Thoracic aorta (tissue), 2 donors: Measurements from ENCODE around the gene CCDC167. TPM values are rescaled to one million over a fixed set of nuclear protein-coding genes. Genes with fewer than 3 reads are reported as not detected.

Source experiments
- ATAC-seq: fragments of 150-250 bp; one replicate; pipeline ENCODE4 v1.8.0; 2017; ENCODE audit warnings: low read depth; ENCODE audit not compliant: insufficient number of reproducible peaks, low FRiP score
- DNase-seq: peaks from one replicate; pipeline ENCODE4 v3.0.0-alpha.2; 2020; ENCODE audit warnings: low spot score
- H3K27ac ChIP-seq, 2 donors: fragments of 200-600 bp; sonication (generic); 1 replicate in 1 of 2; 2 replicates in 1 of 2; pipeline ENCODE4 v1.5.1; 2016; ENCODE audit warnings: mild to moderate bottlenecking in 2 of 2, moderate library complexity in 2 of 2
- H3K27me3 ChIP-seq: fragments of 200-600 bp; sonication (generic); replicated peaks from 2 replicates; pipeline ENCODE4 v1.6.0; 2016; ENCODE audit warnings: mild to moderate bottlenecking; ENCODE audit not compliant: insufficient read depth
- H3K36me3 ChIP-seq: fragments of 200-600 bp; sonication (generic); one replicate; pipeline ENCODE4 v1.5.1; 2016
- H3K4me1 ChIP-seq, 2 donors: fragments of 200-600 bp; sonication (generic); 1 replicate in 1 of 2; 2 replicates in 1 of 2; pipeline versions ENCODE4 v1.5.1 to v1.6.0; 2016; ENCODE audit warnings: low read depth in 2 of 2, mild to moderate bottlenecking in 1 of 2; ENCODE audit not compliant: control insufficient read depth in 1 of 2
- H3K4me3 ChIP-seq: fragments of 200-600 bp; sonication (generic); 2 replicates; pipeline ENCODE4 v1.5.1; 2016; ENCODE audit warnings: mild to moderate bottlenecking
- H3K9me3 ChIP-seq: fragments of 200-600 bp; sonication (generic); 2 replicates; pipeline ENCODE4 v1.5.1; 2016
- total RNA-seq, 2 donors: library from RNA; depleted of rRNA; stranded (reverse); fragments of >200 nt; gene quantifications; one replicate each; pipeline versions ENCODE4 v1.1.0 to v1.2.3, GENCODE V29; 2016
- TF ChIP-seq, protein P1 (sequence below): fragments of 200-600 bp; sonication (generic); IDR thresholded peaks from one replicate; pipeline ENCODE4 v1.5.1; 2019; ENCODE audit warnings: antibody characterized with exemption

The CCDC167 gene
- total RNA-seq, 2 donors from 2014 or later: 14.4 to 20.8 TPM

GRCh38 chr6:37441651-37442050, 58.0 kb downstream of the CCDC167 start:
- TF ChIP-seq, protein P1, sequence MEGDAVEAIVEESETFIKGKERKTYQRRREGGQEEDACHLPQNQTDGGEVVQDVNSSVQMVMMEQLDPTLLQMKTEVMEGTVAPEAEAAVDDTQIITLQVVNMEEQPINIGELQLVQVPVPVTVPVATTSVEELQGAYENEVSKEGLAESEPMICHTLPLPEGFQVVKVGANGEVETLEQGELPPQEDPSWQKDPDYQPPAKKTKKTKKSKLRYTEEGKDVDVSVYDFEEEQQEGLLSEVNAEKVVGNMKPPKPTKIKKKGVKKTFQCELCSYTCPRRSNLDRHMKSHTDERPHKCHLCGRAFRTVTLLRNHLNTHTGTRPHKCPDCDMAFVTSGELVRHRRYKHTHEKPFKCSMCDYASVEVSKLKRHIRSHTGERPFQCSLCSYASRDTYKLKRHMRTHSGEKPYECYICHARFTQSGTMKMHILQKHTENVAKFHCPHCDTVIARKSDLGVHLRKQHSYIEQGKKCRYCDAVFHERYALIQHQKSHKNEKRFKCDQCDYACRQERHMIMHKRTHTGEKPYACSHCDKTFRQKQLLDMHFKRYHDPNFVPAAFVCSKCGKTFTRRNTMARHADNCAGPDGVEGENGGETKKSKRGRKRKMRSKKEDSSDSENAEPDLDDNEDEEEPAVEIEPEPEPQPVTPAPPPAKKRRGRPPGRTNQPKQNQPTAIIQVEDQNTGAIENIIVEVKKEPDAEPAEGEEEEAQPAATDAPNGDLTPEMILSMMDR: no peak
- Histone ChIP-seq H3K27ac (peak overlapping the region in 1 of 2 donors; percentile 55), H3K36me3 (peaks cover 10% of the 10 kb centered on the region)

GRCh38 chr6:37438930-37439329, 60.8 kb downstream of the CCDC167 start:
- H3K36me3 ChIP-seq: no peaks in the 10 kb centered on the region
- no peak overlapping the region for H3K4me3 ChIP-seq
- H3K27ac ChIP-seq: no peak overlapping the region
- TF ChIP-seq, protein P1: no peak
- H3K4me1 ChIP-seq: peaks cover 16 to 49% of the 10 kb centered on the region in 2 donors
- H3K27me3 ChIP-seq: no peaks in the 10 kb centered on the region
- no peaks in the 10 kb centered on the region for H3K9me3 ChIP-seq
- no peak for ATAC-seq
- no peak for DNase-seq

More at GRCh38 chr6:37441651-37442050, 58.0 kb downstream of the CCDC167 start:
- Histone ChIP-seq H3K4me1 (peaks cover 7 to 39% of the 10 kb centered on the region in 2 donors), H3K9me3 (no peaks in the 10 kb centered on the region), H3K27me3 (no peaks in the 10 kb centered on the region), H3K4me3 (no peak overlapping the region)
- DNase-seq (no peak), ATAC-seq (no peak)

DNA sequence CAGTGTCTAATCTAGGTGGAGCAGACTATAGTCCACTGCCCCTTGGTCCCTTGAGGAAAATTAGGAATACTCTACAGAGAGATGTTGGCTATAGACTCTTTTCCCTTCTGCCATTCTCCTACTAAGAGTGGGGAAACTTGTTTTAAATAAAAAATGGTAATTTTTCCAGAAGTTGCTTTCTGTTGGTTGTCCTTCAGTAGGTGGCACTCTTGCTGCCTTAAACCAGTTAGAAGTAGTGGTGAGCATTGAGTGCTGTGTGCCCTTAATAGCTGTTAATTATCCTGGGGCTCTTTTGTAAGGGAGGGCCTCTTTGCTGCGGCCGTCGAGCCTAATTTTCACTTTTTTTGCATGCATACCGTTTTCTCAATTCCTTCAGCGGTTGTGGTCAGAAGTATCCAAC, 63.9 kb downstream of the CCDC167 start:
- H3K36me3 ChIP-seq: no peaks in the 10 kb centered on the region
- TF ChIP-seq, protein P1: no peak
- no peak for DNase-seq
- H3K27ac ChIP-seq: no peak overlapping the region
- H3K4me1 ChIP-seq: peaks cover 15 to 33% of the 10 kb centered on the region in 2 donors
- H3K27me3 ChIP-seq: no peaks in the 10 kb centered on the region
- no peak overlapping the region for H3K4me3 ChIP-seq
- H3K9me3 ChIP-seq: no peaks in the 10 kb centered on the region
- ATAC-seq: no peak

DNA sequence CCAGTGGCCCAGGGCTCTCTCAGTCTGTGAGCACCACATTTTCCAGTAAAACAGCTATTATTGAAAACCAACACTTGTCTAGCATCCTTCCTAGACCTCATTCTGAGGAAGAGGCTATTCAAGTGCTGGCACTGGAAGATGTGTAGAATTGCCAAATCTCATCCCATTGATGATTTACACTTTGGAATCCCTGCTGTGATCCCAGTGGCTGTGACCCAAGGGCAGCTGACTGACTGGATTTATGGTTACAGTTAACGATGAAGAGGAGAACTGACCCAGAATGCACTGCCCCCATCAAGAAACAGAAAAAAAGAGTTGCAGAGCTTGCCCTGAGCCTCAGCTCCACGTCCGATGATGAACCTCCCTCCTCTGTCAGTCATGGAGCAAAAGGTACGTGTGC, 64.3 kb downstream of the CCDC167 start:
- TF ChIP-seq, protein P1: no peak
- Histone ChIP-seq H3K4me1 (peaks cover 15 to 32% of the 10 kb centered on the region in 2 donors), H3K9me3 (no peaks in the 10 kb centered on the region), H3K36me3 (no peaks in the 10 kb centered on the region), H3K27ac (no peak overlapping the region), H3K4me3 (no peak overlapping the region), H3K27me3 (no peaks in the 10 kb centered on the region)
- DNase-seq (no peak), ATAC-seq (no peak)

- DNase-seq (no peak), ATAC-seq (no peak)
- Histone ChIP-seq H3K27me3 (no peaks in the 10 kb centered on the region), H3K4me1 (peaks cover 10 to 23% of the 10 kb centered on the region in 2 donors), H3K27ac (peak overlapping the region; percentile 92 to 95), H3K4me3 (peak overlapping the region; percentile 92), H3K9me3 (no peaks in the 10 kb centered on the region), H3K36me3 (no peaks in the 10 kb centered on the region)
- TF ChIP-seq, protein P1: no peak
Observed at GRCh38 chr6:37433657-37434271, 65.9 kb downstream of the CCDC167 start.

Other genes starting within 250 kb of the CCDC167 start
- 10 to 100 TPM in 1 of 2 donors, 1 to 10 TPM in 1; 7.7 to 11.6 TPM for gene TBC1D22B, start 242.1 kb downstream of the CCDC167 start, total RNA-seq
- gene TMEM217, start 241.7 kb downstream of the CCDC167 start, total RNA-seq: 1 to 10 TPM in 1 of 2 donors, under 1 TPM in 1; 0.41 to 6.2 TPM
- 10 to 100 TPM; 10.0 to 16.6 TPM for gene RNF8, start 145.9 kb downstream of the CCDC167 start, total RNA-seq
- 10 to 100 TPM; 26.1 to 34.7 TPM for gene CMTR1, start 66.7 kb downstream of the CCDC167 start, total RNA-seq
- 1 to 10 TPM; 6.8 to 7.3 TPM for gene MDGA1, start 198.0 kb upstream of the CCDC167 start, total RNA-seq